DND-41 (cell line): ENCODE data around the gene NME7.

Experiments used
- ATAC-seq: fragments of 200-7000 bp; cut with Tn5 transposase; 3 replicates; pipeline ENCODE4 v1.9.1; 2021; ENCODE audit warnings: low read depth; ENCODE audit not compliant: insufficient read depth
- DNase-seq: peaks from one replicate; pipeline ENCODE4 v3.0.0-alpha.2; 2020
- H2AFZ ChIP-seq: 2 replicates; pipeline ENCODE4 v1.6.0; 2012; ENCODE audit warnings: low read depth, low read length
- H3K27ac ChIP-seq: 2 replicates; pipeline ENCODE4 v1.5.1; 2012; ENCODE audit warnings: low read length, inconsistent platforms
- H3K27me3 ChIP-seq: fragments of 200-600 bp; sonication (generic); 2 replicates; pipeline ENCODE4 v1.6.0; 2012; ENCODE audit warnings: low read length, mild to moderate bottlenecking, inconsistent platforms; ENCODE audit not compliant: insufficient read depth, poor library complexity
- H3K36me3 ChIP-seq: 2 replicates; pipeline ENCODE4 v1.5.1; 2012; ENCODE audit warnings: low read length, inconsistent platforms; ENCODE audit not compliant: insufficient read depth
- H3K4me1 ChIP-seq: 2 replicates; pipeline ENCODE4 v1.5.1; 2012; ENCODE audit warnings: mild to moderate bottlenecking, low read length; ENCODE audit not compliant: insufficient read depth
- H3K4me2 ChIP-seq: 2 replicates; pipeline ENCODE4 v1.6.0; 2012; ENCODE audit warnings: mild to moderate bottlenecking, moderate library complexity, low read length, inconsistent platforms; ENCODE audit not compliant: insufficient read depth
- H3K4me3 ChIP-seq, 2 experiments: fragments of 200-600 bp in 1 of 2; shearing (Covaris generic) in 1 of 2; 2 replicates each; pipeline ENCODE4 v1.5.1; 2012 to 2016; ENCODE audit warnings: inconsistent platforms in 2 of 2, low read length in 2 of 2, mild to moderate bottlenecking in 2 of 2, low read depth in 1 of 2, moderate library complexity in 1 of 2
- H3K79me2 ChIP-seq: 2 replicates; pipeline ENCODE4 v1.6.0; 2012; ENCODE audit warnings: low read length, inconsistent platforms; ENCODE audit not compliant: insufficient read depth
- H3K9ac ChIP-seq: 2 replicates; pipeline ENCODE4 v1.6.0; 2012; ENCODE audit warnings: low read depth, mild to moderate bottlenecking, inconsistent platforms, low read length, moderate library complexity
- H3K9me3 ChIP-seq: 2 replicates; pipeline ENCODE4 v1.5.1; 2012; ENCODE audit warnings: low read length, moderate library complexity, mild to moderate bottlenecking, inconsistent platforms; ENCODE audit not compliant: insufficient read depth, severe bottlenecking
- H4K20me1 ChIP-seq: 2 replicates; pipeline ENCODE4 v1.6.0; 2012; ENCODE audit warnings: low read length; ENCODE audit not compliant: insufficient read depth
- CTCF ChIP-seq: IDR thresholded peaks from 2 replicates; pipeline ENCODE4 v1.5.1; 2012; ENCODE audit warnings: borderline replicate concordance, low read length, moderate library complexity, mild to moderate bottlenecking; ENCODE audit not compliant: poor library complexity, severe bottlenecking; ENCODE audit errors: extremely low read depth
- EZH2 ChIP-seq: IDR thresholded peaks from 3 replicates; pipeline ENCODE4 v1.6.1; 2012; ENCODE audit warnings: borderline replicate concordance, low read depth, mild to moderate bottlenecking, moderate library complexity, low read length, inconsistent platforms; ENCODE audit not compliant: severe bottlenecking

Gene NME7

GRCh38 chr1:169118227-169118626 is 249.4 kb downstream of the NME7 start:
- no peaks in the 10 kb centered on the region for H3K4me1 ChIP-seq
- H4K20me1 ChIP-seq = no peaks in the 10 kb centered on the region

GRCh38 chr1:169117599-169117998 is 250.0 kb downstream of the NME7 start:
- Histone ChIP-seq H3K9ac (no peak overlapping the region), H3K79me2 (no peaks in the 10 kb centered on the region), H3K4me2 (no peak overlapping the region), H3K4me3 (no peak overlapping the region), H4K20me1 (no peaks in the 10 kb centered on the region), H3K36me3 (peaks cover 20% of the 10 kb centered on the region), H2AFZ (no peak overlapping the region), H3K9me3 (no peaks in the 10 kb centered on the region), H3K27ac (no peak overlapping the region), H3K27me3 (no peaks in the 10 kb centered on the region), H3K4me1 (no peaks in the 10 kb centered on the region)
- no peak for TF ChIP-seq CTCF
- TF ChIP-seq EZH2 = no peak
- DNase-seq (no peak), ATAC-seq (no peak)

More at GRCh38 chr1:169118227-169118626, 249.4 kb downstream of the NME7 start:
- H3K9ac ChIP-seq = no peak overlapping the region
- no peak overlapping the region for H3K27ac ChIP-seq
- peaks cover 24% of the 10 kb centered on the region for H3K36me3 ChIP-seq
- H3K4me2 ChIP-seq = no peak overlapping the region
- no peaks in the 10 kb centered on the region for H3K27me3 ChIP-seq
- no peaks in the 10 kb centered on the region for H3K79me2 ChIP-seq
- H3K4me3 ChIP-seq = no peak overlapping the region
- no peak for DNase-seq
- TF ChIP-seq EZH2 (no peak), CTCF (no peak)
- H2AFZ ChIP-seq = no peak overlapping the region
- no peaks in the 10 kb centered on the region for H3K9me3 ChIP-seq
- ATAC-seq = no peak

GRCh38 chr1:169117014-169117413 is 250.6 kb downstream of the NME7 start:
- ATAC-seq = no peak
- no peak overlapping the region for H3K27ac ChIP-seq
- no peak overlapping the region for H3K4me2 ChIP-seq
- no peaks in the 10 kb centered on the region for H3K79me2 ChIP-seq
- peaks cover 24% of the 10 kb centered on the region for H3K36me3 ChIP-seq
- no peak overlapping the region for H2AFZ ChIP-seq
- no peaks in the 10 kb centered on the region for H3K27me3 ChIP-seq
- DNase-seq = no peak
- H3K4me1 ChIP-seq = no peaks in the 10 kb centered on the region
- TF ChIP-seq CTCF (no peak), EZH2 (no peak)
- no peaks in the 10 kb centered on the region for H4K20me1 ChIP-seq
- no peak overlapping the region for H3K9ac ChIP-seq
- H3K4me3 ChIP-seq = no peak overlapping the region
- no peaks in the 10 kb centered on the region for H3K9me3 ChIP-seq

GRCh38 chr1:169115891-169116585 is 251.6 kb downstream of the NME7 start:
- no peak overlapping the region for H3K4me3 ChIP-seq

More at GRCh38 chr1:169115891-169116585, 251.6 kb downstream of the NME7 start:
- H3K27ac ChIP-seq = no peak overlapping the region
- no peak overlapping the region for H3K9ac ChIP-seq
- H3K9me3 ChIP-seq = no peaks in the 10 kb centered on the region
- H3K4me1 ChIP-seq = no peaks in the 10 kb centered on the region
- H3K36me3 ChIP-seq = peaks cover 18% of the 10 kb centered on the region
- no peaks in the 10 kb centered on the region for H4K20me1 ChIP-seq
- no peak for ATAC-seq
- no peaks in the 10 kb centered on the region for H3K27me3 ChIP-seq
- DNase-seq = no peak
- H3K79me2 ChIP-seq = no peaks in the 10 kb centered on the region
- TF ChIP-seq CTCF (no peak), EZH2 (no peak)
- H3K4me2 ChIP-seq = no peak overlapping the region
- H2AFZ ChIP-seq = no peak overlapping the region
